NCI-H146 (cell line): ENCODE results near the gene CCDC117.
"Not testable (repeated sequence)": the region's sequence is repeated elsewhere in the genome, so short reads cannot be mapped to it uniquely, and the experiment has no call there.

ENCODE experiments used
- DNase-seq: peaks from one replicate; lab custom pipeline; 2025; lab: John Stamatoyannopoulos, UW

Gene CCDC117, protein sequence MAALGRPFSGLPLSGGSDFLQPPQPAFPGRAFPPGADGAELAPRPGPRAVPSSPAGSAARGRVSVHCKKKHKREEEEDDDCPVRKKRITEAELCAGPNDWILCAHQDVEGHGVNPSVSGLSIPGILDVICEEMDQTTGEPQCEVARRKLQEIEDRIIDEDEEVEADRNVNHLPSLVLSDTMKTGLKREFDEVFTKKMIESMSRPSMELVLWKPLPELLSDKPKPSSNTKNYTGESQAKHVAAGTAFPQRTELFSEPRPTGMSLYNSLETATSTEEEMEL

DNA sequence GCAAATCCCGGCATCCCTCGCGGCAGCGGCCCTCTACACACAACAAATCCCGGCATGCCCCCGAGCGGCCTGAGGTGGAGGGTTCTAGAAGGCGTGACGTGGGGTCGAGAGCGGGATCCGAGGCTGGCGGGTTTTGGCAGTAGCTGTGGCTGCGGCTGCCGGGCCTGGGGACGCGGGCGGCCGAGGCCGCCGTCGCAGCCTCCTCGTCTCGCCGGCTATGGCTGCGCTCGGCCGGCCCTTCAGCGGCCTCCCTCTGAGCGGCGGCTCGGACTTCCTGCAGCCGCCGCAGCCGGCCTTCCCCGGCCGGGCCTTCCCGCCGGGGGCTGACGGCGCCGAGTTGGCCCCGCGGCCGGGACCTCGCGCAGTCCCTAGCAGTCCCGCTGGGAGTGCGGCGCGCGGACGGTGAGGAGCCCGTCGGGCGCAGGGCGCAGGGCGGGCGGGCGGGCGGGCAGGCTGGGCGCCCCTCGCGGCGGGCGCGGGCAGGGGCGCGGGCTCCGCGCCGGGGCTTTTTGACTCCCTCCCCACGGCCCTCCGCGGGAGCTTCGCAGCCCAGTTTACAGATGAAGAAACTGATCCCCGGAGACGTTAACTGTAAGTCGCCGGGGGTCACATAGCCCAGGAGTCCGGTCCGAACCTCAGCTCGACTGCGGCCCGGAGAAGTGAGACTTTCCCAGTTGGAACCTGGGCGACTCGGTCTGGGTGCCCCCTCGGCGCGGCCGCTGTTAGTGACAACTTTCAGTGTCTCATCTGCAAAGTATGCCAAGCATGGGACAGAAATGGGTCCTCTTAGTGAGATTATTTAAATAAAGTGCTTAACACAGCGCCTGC lies at the start of gene CCDC117:
Gene CCDC117 (plus strand): TSS at position 63 of the 828 bp plus-strand sequence. CDS start 155 bp downstream, at position 218.
- peak; percentile 93 for DNase-seq

DNA sequence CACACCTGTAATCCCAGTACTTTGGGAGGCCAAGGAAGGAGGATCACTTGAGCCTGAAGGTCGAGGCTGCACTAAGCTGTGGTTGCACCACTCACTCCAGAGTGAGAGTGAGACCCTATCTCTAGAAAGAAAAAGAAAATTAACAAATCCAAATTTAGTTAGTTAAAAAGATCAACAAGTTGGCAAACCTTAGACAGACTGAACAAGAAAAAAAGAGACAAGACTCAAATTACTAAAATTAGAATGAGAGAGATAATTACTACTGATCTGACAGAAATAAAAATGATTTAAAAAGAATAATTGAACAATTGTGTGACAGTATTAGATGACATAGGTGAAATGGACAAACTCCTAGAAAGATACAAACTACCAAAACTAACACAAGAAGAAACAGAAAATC lies 44.5 kb upstream of the CCDC117 start:
- DNase-seq = no peak

DNA sequence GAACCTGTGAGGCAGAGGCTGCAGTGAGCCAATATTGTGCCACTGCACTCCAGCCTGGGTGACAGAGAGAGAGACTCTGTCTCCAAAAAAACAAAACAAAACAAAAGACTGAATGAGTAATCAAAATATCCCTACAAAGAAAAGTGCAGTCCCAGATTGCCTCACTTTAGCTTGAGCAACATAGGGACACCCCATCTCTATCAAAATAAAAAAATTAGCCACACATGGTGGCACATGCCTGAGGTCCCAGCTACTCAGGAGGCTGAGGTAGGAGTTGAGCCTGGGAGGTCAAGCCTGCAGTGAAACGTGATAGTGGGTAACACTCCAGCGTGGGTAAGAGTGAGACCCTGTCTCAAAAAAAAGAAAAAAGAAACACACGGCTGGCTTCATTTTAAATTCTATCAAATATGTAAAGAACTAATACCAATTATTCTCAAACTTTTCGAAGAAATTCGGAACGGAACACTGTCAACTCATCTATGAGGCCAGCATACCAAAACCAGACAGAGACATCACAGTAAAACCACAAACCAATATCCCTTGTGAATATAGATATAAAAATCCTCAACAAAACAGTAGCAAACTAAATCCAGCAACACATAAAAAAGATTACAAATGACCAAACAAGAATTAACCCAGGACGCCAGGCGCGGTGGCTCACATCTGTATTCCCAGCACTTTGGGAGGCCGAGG lies 43.7 kb upstream of the CCDC117 start:
- DNase-seq = no peak

DNA sequence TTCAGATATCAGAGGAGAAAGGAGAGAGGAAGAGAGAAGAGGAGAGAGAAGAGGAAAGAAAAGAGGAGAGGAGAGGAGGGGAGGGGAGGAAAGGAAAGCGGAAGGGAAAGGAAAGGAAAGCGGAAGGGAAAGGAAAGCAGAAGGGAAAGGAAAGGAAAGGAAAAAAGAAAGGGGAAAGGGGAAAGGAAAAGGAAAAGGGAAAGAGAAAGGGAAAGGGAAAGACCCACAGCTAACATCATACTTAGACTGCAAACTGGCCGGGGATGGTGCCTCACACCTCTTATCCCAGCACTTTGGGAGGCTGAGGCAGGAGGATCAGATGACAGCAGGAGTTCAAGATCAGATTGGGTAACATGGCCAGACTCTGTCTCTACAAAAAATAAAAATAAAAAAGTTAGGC lies 42.3 kb upstream of the CCDC117 start:
- no peak for DNase-seq

DNA sequence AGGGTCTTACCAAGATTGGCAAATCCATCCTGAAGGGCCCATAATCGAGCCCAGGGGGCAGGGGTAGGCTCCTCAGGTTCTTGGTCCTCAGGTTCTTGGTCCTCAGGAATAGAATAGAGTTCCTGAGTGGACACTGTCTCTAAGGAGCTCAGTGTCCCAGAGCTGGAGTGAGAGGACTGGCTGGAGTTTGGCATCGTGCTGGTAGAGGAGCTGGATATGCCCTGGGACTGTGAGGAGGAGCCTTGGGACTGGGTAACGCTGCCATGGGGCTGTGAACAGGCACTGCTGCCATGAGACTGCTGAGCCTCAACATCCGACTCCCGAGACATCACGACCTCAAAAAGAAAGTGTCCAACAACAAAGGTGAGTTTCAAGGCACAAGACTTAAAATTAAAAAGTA lies 38.1 kb upstream of the CCDC117 start:
- DNase-seq = no peak

DNA sequence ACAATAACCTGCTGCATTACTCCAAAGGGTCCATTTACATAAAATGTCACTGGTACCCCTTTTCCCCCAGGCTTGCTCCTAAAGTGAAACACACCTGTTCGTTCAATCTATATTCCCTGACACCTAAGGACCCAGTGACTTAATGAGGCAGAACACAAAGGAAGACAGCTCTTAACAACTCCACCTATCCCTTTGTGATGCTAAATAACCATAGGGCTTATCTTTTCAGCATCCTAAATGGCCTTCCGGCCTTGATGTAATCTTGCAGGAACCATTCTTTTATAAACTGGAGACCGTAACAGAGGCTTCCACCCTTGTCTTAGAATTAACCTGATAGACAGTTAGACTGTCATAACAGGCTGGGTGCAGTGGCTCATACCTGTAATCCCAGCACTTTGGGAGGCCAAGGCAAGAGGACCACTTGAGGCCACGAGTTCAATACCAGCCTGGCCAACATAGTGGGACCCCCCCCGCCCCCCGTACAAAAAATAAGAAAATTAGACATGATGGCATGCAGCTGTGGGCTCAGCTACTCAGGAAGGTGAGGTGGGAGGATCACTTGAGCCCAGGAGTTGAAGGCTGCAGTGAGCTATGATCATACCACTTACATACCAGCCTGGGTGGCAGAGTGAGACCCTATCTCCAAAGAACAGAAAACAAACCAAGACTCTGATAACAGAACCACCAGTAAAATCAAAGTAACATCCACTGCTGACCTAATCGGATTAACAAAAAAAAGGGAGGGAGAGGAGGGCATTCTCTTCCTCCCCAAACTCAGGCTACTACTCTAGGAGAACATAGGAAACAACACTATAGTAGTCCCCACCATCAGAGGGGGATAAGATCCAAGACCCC lies 36.0 kb upstream of the CCDC117 start:
- DNase-seq = peak; percentile 90

DNA sequence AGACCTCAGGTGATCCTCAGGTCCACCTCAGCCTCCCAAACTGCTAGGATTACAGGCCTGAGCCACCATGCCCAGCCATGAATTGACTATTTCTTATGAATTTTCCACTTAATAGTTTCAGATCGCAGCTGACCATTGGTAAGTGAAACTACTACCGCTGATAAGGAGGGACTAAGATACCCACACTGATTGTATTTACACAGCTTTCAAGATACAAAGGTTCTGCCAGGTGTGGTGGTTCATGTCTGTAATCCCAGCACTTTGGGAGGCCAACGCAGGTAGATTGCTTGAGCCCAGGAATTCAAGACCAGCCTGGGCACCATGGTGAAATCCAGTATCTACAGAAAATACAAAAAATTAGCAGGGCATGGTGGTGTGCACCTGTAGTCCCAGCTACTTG lies 34.8 kb upstream of the CCDC117 start:
- DNase-seq = peak; percentile 51

DNA sequence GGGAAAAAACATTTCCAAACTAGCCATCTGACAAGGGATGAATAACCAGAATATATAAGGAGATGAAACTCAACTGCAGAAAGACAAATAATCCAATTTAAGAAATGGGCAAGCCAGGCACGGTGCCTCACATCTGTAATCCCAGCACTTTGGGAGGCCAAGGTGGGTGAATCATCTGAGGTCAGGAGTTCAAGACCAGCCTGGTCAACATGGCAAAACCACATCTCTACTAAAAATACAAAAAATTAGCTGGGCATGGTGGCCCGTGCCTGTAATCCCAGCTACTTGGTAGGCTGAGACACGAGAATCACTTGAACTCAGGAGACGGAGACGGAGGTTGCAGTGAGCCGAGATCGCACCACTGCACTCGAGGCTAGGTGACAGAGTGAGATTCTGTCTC lies 33.6 kb upstream of the CCDC117 start:
- DNase-seq = not testable (repeated sequence)

DNA sequence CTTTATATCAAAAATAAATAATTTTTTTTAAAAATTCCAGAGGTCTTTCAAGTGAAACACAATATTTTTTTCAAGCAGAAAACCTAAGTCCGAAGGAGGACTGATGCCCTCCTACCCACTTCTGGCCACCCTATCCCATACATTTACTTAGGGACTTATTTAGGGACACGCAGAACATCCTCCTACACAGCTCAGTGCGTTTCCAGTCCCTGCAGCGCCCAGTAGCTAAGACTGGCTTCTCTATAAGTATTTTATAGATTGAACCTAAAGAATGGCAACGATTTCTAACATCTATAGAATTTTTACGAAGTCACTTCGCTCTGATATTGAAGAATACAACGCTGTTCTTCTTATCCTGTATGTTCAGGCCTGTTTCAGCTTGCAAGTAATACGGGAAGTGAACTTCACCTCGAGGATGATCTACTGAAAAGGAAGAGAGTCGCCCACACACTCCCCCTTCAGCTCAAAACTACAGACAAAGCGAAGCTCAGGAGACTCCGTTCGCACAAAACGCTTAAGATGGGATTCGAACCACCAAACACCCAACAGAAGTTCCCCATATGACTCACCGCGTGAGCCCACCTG lies 31.2 kb upstream of the CCDC117 start:
- DNase-seq = no peak

DNA sequence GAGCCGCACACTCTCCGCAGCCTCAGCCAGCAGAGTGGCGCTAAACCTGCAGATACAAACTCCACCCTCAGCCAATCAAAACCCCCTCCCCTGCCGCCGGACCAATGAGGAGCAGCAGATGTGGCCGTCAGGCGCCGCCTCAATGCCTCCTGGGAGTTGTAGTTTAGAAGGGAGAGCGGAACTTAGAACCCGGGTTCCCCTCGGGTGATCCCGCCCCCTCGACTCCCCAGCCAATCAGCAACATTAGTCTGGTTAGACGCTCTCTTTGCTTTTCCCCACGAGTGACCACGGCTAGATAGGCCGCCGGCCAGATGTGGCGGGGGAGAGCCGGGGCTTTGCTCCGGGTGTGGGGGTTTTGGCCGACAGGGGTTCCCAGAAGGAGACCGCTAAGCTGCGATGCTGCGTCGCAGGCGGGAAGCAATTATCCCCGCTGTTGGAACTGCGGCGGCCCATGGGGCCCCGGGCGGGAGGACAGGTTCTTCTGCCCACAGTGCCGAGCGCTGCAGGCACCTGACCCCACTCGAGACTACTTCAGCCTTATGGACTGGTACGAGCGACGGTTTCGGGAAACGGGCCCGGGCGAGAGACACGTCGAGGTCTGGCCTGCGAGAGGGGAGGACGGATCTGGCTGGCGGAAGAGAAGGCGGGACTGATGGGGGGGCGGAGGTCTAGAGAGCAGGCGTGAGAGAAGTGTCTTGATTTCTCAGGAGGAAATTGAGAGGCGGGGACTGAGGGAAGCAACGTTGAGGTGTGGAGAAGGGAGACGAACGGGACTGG lies 30.5 kb upstream of the CCDC117 start, which contains the start of the genes CHEK2 and HSCB:
Gene CHEK2 (minus strand): TSS at position 36 of the 777 bp plus-strand sequence. CDS start 7,099 bp downstream, outside the sequence.
Gene HSCB (plus strand): TSS at position 255 of the 777 bp plus-strand sequence. CDS start 57 bp downstream, at position 312.
- DNase-seq = peak; percentile 97

DNA sequence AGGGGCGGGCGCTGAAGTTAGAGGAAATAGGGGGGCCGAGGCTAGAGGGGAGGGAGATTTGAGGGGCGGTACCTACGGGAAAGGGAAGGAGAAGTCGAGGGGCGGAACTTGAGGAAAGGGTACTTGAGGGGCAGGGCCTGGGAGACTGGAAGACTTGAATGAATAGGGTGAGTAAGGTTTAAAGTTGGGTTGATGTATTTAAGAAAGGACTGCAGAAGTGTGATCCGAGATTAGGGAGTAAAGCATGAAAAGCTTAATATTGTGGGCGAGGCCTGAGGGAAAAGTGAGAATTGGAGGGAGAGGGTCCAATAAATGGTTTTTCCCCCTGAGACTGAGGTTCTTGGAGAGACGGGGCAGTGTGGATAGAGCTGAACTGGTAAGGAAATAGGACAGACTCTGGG lies 29.9 kb upstream of the CCDC117 start:
- no peak for DNase-seq

DNA sequence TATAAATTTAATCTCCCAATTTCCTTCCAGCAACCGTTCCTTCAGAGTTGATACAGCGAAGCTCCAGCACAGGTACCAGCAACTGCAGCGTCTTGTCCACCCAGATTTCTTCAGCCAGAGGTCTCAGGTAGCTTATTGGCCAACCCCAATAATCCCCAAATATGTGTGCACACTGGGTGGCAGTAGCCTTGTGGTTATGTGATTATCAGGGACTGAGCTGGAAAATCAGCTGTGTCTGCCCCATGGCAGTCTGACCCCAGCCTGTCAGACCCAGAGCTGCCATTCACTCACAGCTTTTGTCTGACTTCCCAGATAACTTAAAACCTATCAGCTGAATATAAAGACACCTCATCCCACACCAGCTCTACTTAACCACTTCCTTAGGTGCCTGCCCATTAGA lies 28.6 kb upstream of the CCDC117 start:
- DNase-seq = no peak

DNA sequence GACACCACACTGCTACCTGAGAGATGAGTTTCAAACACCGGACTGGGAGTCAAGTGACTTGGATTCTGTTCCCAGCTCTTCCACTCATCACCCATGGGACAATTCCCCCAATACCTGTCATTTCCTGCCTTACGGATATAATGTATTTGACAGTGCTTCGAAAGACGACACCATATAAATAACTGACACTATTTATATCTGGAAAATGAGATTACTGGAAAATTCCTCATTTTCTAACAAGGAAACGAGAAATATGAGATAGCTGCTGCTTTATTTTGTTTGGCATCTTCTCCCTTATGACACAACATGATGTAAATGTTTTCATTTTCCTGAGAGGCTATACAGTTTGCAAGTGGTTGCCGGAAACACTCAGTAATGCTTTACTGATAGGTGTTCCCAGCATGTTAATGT lies 22.0 kb upstream of the CCDC117 start:
- DNase-seq = no peak

DNA sequence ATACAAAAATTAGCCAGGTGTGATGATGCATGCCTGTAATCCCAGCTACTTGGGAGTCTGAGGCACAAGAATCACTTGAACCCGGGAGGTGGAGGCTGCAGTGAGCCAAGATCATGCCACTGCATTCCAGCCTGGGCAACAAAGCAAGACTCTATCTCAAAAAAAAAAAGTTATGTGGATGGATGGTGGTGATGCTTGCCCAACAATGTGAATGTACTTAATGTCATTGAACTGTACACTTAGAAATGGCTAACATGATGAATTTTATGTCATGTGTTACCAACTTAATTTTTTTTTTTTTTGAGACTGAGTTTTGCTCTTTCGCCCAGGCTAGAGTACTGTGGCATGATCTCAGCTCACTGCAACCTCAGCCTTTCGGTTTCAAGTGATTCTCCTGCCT lies 18.0 kb upstream of the CCDC117 start:
- DNase-seq = not testable (repeated sequence)

DNA sequence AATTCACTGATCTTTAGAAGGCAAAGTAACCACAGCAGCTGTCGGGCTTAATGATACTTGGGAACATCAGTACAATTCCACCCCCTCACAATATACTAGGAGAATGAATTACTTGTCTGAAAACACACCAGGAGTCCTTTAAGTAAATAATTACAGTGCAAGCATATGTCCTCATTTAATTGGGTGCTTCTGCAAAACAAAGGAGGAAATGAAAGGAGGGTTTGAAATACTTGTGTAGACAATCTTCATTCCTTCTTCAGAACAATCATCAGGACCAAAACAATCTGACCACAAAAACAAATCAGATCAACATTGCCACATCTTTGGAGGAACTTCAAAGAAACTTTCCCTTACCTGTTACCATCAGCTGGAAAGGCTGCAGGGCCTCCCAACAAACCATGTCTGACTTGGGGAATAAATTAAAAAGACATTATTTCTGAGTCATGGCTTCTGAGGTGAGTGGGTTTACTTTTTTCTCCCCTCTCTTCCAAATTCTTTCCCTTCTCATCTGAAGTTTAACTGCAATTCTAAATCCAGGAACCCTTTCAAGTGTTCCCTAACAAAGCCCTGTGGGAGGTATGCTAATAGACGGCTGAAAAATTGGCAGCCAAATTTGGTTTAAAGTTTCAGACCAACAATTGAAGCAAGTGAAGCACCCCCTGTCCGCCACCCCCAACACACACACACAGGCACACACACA lies 12.5 kb upstream of the CCDC117 start:
- DNase-seq = peak; percentile 80

DNA sequence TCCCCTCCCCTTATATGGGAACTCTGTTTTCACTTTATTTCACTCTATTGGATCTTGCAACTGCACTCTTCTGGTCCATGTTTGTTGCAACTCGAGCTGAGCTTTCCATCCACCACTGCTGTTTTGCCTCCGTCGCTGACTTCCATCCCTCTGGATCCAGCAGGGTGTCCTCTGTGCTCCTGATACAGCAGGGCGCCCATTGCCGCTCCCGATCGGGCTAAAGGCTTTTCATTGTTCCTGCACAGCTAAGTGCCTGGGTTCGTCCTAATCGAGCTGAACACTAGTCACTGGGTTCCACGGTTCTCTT lies 11.1 kb upstream of the CCDC117 start:
- DNase-seq = peak; percentile 26

DNA sequence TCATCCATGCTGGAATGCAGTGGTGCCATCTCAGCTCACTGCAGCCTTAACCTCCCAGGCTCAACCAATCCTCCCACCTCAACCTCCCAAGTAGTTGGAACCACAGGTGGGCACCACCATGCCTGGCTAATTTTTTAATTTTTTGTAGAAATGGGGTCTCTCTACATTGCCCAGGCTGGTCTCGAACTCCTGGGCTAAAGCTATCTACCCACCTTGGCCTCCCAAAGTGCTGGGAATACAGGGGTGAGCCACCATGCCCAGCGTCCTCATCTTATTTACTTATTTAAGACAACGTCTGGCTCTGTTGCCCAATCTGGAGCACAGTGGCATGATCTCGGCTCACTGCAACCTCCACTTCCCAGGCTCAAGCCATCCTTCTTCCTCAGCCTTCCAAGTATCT lies 10.5 kb upstream of the CCDC117 start:
- DNase-seq = not testable (repeated sequence)

DNA sequence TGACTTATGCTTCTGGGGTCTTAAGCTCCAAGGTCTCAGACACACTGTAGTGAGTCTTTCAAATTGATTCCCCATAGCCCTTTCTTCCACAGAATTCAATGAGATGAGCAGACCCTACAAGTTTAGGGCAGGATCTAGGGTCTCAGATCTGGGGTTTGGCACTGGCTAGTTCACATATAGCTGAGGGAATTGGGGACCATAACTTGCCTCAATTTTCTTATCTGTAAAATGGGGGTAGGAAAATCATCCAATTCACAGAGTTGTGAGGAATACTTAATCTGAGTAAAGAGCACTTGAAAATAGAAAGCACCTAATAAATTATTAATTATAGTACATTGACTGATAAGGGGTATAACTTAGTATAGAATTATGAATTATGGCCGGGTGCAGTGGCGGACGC lies 5.9 kb upstream of the CCDC117 start:
- no peak for DNase-seq

DNA sequence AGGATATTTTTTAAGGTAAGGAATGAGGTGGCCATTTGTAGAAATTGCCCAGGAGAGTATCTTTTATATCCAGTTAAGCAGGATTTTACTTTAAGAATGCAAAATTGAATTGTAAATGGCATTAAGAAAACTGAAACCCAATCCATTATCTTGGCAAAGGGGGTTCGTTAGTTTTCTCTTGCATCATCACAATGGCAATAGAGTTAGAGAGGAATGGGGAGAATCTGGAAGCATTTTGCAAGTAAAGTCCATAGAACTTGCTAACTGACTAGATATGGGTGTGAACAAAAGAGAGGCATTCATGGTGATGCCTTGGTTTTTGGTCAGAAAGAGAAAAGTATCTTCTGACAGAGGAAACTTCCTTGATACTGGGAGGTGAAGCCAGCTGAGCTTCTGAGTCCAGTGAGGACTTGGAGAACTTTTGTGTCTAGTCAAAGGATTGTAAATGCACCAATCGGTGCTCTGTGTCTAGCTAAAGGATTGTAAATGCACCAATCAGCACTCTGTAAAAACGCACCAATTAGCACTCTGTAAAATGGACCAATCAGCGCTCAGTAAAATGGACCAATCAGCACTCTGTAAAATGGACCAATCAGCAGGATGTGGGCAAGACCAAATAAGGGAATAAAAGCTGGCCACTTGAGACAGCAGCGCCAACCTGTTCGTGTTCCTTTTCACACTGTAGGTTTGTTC lies 3.6 kb upstream of the CCDC117 start:
- no peak for DNase-seq
